ENCODE data around the gene MRGPRE. TPM values are rescaled to one million over a fixed set of nuclear protein-coding genes. Genes with fewer than 3 reads are reported as not detected.

Gene MRGPRE
- total RNA-seq, 1 donor from 2014 or later = 0.36 TPM

- H3K9me3 ChIP-seq (replicated peaks) = no peaks in the 10 kb centered on the region
- intact Hi-C loops (cut with micrococcal nuclease) = no loop called here
- no peaks in the 10 kb centered on the region for H3K36me3 ChIP-seq
- H3K27ac ChIP-seq (replicated peaks) = no peak overlapping the region
- H3K27me3 ChIP-seq (ENCODE audit: low read depth) = peaks cover 85% of the 10 kb centered on the region
- DNase-seq = no peak
- H3K4me3 ChIP-seq = no peak overlapping the region
- H3K4me1 ChIP-seq = peaks cover 30% of the 10 kb centered on the region
- TF ChIP-seq, protein P1, sequence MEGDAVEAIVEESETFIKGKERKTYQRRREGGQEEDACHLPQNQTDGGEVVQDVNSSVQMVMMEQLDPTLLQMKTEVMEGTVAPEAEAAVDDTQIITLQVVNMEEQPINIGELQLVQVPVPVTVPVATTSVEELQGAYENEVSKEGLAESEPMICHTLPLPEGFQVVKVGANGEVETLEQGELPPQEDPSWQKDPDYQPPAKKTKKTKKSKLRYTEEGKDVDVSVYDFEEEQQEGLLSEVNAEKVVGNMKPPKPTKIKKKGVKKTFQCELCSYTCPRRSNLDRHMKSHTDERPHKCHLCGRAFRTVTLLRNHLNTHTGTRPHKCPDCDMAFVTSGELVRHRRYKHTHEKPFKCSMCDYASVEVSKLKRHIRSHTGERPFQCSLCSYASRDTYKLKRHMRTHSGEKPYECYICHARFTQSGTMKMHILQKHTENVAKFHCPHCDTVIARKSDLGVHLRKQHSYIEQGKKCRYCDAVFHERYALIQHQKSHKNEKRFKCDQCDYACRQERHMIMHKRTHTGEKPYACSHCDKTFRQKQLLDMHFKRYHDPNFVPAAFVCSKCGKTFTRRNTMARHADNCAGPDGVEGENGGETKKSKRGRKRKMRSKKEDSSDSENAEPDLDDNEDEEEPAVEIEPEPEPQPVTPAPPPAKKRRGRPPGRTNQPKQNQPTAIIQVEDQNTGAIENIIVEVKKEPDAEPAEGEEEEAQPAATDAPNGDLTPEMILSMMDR (IDR thresholded peaks at IDR 0.05; ENCODE audit: borderline replicate concordance) = no peak
These were observed 31.7 kb downstream of the MRGPRE start for GRCh38 chr11:3200388-3201111.

DNA sequence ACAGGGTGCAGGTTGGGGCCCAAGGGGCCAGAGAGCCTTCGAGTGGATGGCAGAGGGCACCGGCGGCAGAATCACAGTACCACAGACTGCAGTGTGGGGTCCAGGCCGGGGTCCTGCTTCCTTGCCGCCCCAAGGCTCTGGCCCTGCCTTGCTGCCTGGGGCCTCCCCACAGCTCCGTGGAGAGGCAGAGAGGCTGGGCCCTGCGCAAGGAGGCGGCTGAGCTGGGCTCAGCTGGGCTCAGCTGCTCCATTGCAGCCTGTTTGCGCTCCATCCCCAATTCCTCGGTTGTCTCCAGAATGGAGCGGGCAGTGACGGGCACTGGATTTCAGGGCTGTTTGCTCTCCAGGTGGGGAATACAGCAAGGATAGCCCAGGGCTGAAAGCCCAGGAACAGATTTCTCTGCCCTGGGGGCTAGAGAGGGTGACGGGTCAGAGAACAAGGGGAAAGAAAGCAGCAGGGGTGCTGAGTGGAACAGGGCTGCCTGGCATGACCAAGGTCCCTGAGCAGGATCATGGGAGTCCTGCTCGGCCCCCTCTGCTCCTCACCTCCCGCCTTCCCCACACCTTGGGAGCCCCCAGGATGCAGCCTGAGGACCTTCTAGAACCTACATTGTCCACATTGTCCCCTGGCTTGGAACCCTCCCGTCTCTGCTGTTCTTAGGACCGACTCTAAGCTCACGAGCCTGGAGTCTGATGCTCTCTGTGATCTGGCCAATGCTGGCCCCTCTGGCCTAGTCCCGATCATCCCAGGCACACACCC, 32.5 kb downstream of the MRGPRE start:
- H3K9me3 ChIP-seq (replicated peaks) = no peaks in the 10 kb centered on the region
- no peak overlapping the region for H3K27ac ChIP-seq (replicated peaks)
- H3K27me3 ChIP-seq (ENCODE audit: low read depth) = peaks cover 77% of the 10 kb centered on the region
- intact Hi-C loops (cut with micrococcal nuclease) = no loop called here
- H3K36me3 ChIP-seq = no peaks in the 10 kb centered on the region
- DNase-seq = no peak
- no peak overlapping the region for H3K4me3 ChIP-seq
- TF ChIP-seq, protein P1 (IDR thresholded peaks at IDR 0.05; ENCODE audit: borderline replicate concordance) = no peak
- H3K4me1 ChIP-seq = peaks cover 22% of the 10 kb centered on the region

DNA sequence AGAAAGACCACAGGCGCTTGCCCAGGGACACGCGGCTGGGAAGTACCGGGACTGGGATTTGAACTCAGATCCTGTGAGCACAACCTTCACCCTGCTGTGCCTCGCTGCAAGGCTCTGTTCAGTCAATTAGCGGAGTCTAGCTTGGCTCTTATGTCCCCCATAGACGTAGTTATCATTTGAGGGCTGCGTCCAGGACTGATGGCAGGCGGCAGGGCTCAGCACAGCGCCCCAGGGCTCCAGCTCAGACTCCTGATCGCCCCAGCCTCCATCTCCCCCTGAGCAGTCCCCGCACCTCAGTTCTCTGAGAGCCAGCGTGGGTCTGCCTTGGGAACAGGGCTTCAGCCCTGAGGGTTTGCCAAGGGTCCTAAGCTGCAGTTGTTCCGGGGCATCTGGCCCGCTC, 33.4 kb downstream of the MRGPRE start:
- Histone ChIP-seq H3K4me1 (peaks cover 22% of the 10 kb centered on the region), H3K9me3 (replicated peaks) (no peaks in the 10 kb centered on the region), H3K27me3 (ENCODE audit: low read depth) (peaks cover 68% of the 10 kb centered on the region), H3K36me3 (no peaks in the 10 kb centered on the region), H3K27ac (replicated peaks) (no peak overlapping the region), H3K4me3 (no peak overlapping the region)
- no peak for DNase-seq
- TF ChIP-seq, protein P1 (IDR thresholded peaks at IDR 0.05; ENCODE audit: borderline replicate concordance) = no peak
- intact Hi-C loops (cut with micrococcal nuclease) = no loop called here

DNA sequence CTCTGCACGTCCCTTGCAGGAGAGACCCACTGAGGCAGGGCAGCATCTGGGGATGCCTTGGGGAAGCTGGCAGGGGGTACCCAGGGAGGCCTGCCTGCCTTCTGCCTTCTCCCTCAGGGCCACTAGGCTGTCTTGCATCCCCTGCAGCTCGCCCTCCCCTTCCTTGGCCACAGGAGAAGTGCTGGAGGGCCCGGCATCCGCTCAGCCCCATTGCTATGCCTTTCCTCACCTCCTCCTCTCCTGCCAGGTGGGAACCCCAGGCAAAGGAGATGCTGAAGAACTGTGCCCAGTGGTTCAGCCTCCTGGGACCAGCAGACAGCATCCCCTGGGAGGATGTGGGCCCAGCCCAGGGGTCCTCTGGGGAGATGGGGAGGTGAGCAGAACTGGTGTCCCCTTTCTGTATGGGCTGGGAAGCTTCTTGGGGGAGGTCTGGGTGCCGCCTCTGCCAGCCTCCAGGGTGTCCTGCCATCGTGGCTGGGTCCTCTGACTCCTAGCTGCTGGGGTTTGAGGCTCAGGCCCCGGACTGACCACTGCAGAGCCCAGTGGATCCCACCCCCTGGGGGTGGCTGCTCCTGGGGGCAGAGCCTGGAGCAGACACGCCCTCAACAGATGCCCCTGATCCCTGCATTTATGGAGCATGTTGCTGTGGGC, 34.2 kb downstream of the MRGPRE start:
- DNase-seq = no peak
- H3K27ac ChIP-seq (replicated peaks) = no peak overlapping the region
- no peaks in the 10 kb centered on the region for H3K9me3 ChIP-seq (replicated peaks)
- H3K4me1 ChIP-seq = peaks cover 14% of the 10 kb centered on the region
- TF ChIP-seq, protein P1 (IDR thresholded peaks at IDR 0.05; ENCODE audit: borderline replicate concordance) = no peak
- H3K36me3 ChIP-seq = no peaks in the 10 kb centered on the region
- intact Hi-C loops (cut with micrococcal nuclease) = no loop called here
- peaks cover 60% of the 10 kb centered on the region for H3K27me3 ChIP-seq (ENCODE audit: low read depth)
- no peak overlapping the region for H3K4me3 ChIP-seq

GRCh38 chr11:3197044-3197695, 35.0 kb downstream of the MRGPRE start:
- no peak overlapping the region for H3K27ac ChIP-seq (replicated peaks)
- TF ChIP-seq, protein P1 (IDR thresholded peaks at IDR 0.05; ENCODE audit: borderline replicate concordance) = no peak
- intact Hi-C loops (cut with micrococcal nuclease) = no loop called here
- H3K4me1 ChIP-seq = peaks cover 10% of the 10 kb centered on the region
- DNase-seq = no peak
- H3K4me3 ChIP-seq = no peak overlapping the region
- peaks cover 52% of the 10 kb centered on the region for H3K27me3 ChIP-seq (ENCODE audit: low read depth)
- H3K9me3 ChIP-seq (replicated peaks) = no peaks in the 10 kb centered on the region
- no peaks in the 10 kb centered on the region for H3K36me3 ChIP-seq
